ENCODE data around the gene NRIP3.
"Not testable (repeated sequence)": the region's sequence is repeated elsewhere in the genome, so short reads cannot be mapped to it uniquely, and the experiment has no call there.

NRIP3 gene

GRCh38 chr11:9015677-9016076 lies 11.9 kb upstream of the NRIP3 start:
- peak; percentile 78 for DNase-seq

GRCh38 chr11:9014826-9015225 lies 11.0 kb upstream of the NRIP3 start:
- peak; percentile 36 for DNase-seq

- no peak for DNase-seq
Observed at GRCh38 chr11:9013373-9013772, 9.6 kb upstream of the NRIP3 start.

- DNase-seq: not testable (repeated sequence)
Observed at GRCh38 chr11:9009538-9009937, 5.7 kb upstream of the NRIP3 start.

GRCh38 chr11:9008661-9009060 lies 4.9 kb upstream of the NRIP3 start:
- DNase-seq: no peak

- DNase-seq: no peak
Observed at GRCh38 chr11:9008011-9008550, 4.3 kb upstream of the NRIP3 start.

GRCh38 chr11:9005087-9005486 lies 1.3 kb upstream of the NRIP3 start:
- no peak for DNase-seq

GRCh38 chr11:9004183-9004926 lies 554 bp upstream of the NRIP3 start:
- DNase-seq: no peak

- DNase-seq: no peak
Observed at GRCh38 chr11:9002920-9003572, 755 bp downstream of the NRIP3 start.

- DNase-seq: peak; percentile 94
Observed at GRCh38 chr11:9001736-9002135, 2.1 kb downstream of the NRIP3 start.

GRCh38 chr11:8998017-8998416 lies 5.8 kb downstream of the NRIP3 start:
- DNase-seq: no peak

GRCh38 chr11:8997451-8997850 lies 6.3 kb downstream of the NRIP3 start:
- DNase-seq: no peak

GRCh38 chr11:8989453-8989852 lies 14.3 kb downstream of the NRIP3 start:
- DNase-seq: peak; percentile 43

- no peak for DNase-seq
Observed at GRCh38 chr11:8988329-8989234, 15.2 kb downstream of the NRIP3 start.

- no peak for DNase-seq
Observed at GRCh38 chr11:8987446-8987845, 16.4 kb downstream of the NRIP3 start.

- DNase-seq: not testable (repeated sequence)
Observed at GRCh38 chr11:8986772-8987171, 17.0 kb downstream of the NRIP3 start.

- DNase-seq: no peak
Observed at GRCh38 chr11:8985462-8985861, 18.3 kb downstream of the NRIP3 start.

- DNase-seq: no peak
Observed at GRCh38 chr11:8983552-8983951, 20.2 kb downstream of the NRIP3 start.

- no peak for DNase-seq
Observed at GRCh38 chr11:8980485-8980884, 23.3 kb downstream of the NRIP3 start.

GRCh38 chr11:8979365-8979764 lies 24.4 kb downstream of the NRIP3 start:
- DNase-seq: not testable (repeated sequence)

- peak; percentile 32 for DNase-seq
Observed at GRCh38 chr11:8973121-8973520, 30.7 kb downstream of the NRIP3 start.

- no peak for DNase-seq
Observed at GRCh38 chr11:8971924-8972316, 31.9 kb downstream of the NRIP3 start.

- DNase-seq: no peak
Observed at GRCh38 chr11:8971196-8971923, 32.4 kb downstream of the NRIP3 start.

Data from MV-4-11 (cell line).